GM03348 (cell line): ENCODE results near the gene GNAO1.

Experiments
- DNase-seq: peaks from one replicate; pipeline ENCODE4 v3.0.0; 2012; ENCODE audit warnings: low spot score

GNAO1 gene

DNA sequence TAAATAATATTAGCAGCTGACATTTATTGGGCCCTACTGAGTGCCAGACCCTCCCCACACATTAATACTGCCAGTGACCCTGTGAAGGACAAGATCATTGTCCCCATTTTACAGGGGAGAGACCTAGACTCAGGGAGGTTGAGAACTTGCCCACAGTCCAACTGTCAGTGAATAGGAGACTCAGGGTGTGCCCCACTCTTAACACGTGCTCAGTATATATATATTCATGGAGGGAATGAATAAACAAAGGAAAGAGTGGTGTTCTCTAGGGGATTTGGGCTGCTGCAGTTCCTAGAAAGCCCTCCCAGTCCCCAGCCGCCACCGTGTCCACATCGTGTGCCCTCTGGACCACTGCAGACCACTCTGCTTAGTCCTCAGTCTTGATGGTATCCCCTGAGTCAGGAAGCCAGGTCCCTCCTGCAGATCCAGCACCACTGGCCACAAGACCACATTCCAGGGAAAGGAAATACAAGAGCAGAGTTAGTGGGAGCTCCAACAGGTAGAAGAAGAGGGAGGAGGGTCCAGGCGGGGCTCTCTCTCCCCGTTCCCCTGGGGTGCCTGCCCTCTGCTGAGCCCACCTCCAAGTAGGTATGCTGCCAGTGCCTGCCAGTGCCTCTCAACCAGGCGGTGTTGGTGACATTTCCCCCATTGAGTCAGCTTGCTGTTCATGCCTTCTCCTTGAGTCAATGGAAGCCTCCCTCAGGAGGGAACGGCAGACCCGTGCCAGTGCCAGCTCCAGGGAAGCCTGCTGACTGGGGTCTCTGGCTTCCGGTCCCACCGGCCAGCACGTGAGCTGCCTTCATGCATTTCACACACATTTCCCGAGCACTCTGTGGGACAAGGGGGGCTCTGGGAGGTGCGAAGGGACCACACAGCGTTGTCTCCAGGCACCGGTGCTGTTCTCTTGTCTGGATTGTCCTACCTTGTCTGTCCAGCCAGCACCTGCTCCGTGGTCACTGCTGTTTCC is 75.6 kb downstream of the GNAO1 start:
- no peak for DNase-seq

DNA sequence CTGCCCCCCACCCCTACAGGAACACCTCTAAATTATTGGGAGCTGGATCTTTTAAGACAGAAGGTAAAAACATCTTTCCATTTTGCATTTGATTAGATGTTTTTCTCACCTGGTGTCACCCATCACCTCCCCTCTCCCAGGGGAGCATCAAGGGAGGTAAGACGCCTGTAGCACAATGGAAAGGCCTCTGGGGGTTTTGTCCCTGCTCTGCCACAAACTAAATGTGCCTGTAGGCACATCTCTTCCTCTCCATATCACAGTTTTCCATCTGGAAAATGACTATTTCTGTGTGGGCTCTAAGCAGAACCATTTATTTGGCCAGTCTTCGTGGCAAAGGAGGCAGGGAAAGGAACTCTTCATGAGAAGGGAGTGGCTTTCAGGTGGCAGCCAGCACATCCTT is 76.6 kb downstream of the GNAO1 start:
- no peak for DNase-seq

DNA sequence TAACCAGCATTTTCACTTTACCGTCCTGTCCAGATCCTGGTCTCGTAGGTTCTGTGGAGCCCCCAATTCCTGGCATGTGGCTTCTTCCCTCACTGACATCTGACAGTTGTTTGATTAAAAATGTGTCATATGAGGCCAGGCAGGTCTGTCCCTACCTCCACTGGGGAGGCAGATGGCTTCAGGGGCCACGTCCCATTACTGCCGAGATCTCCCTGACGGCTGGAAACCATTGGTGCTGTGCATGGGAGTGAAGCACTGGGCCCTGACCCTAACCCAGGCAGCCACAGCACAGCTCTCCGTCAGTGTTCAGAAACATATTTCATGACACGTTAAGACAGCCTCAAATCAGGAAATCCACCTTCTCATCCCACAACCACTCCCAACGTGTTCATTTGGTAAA is 77.5 kb downstream of the GNAO1 start:
- DNase-seq = no peak

- no peak for DNase-seq
Observed at GRCh38 chr16:56269281-56269680, 78.0 kb downstream of the GNAO1 start.

DNA sequence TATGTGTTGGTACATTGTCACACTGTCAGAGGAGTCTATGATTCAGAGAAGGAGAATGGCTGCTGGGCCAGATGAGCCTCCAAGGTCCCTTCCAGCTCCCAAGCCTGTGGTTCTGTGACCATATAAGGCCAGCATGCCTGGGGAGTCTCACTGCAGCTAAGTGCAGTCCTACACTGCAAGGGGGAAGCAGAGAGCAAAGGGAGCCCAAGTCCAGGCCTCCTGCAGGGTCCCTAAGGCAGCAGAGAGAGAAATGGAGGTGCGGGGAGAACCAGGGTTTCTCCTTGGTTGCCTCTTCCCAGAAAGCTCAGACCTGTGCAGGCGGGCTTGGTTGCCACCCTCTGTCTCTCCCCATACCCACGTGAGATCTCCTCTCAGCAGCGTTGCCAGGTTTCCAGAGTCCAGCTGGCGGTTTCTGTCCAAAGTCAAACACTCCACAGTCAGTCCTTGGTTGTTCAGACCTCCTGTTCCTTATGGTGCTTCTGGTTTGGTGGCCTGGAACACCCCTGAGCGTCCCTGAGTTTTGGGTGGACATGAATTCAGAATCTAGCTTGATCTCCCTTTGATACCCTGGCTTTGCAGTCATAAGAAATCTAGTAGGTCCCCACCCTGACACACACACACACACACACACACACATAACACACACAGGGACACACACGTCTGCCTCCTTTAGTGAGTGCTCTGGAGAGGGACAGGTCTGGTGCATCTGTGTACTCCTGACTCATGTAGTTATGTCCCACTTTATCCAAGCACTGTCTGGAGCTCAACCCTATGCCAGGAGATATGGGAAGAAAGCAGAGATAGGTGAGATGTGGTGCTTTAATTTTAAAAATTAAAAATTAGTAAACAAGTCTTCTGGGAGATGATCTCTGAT is 78.8 kb downstream of the GNAO1 start:
- DNase-seq = peak; percentile 76

GRCh38 chr16:56270828-56271227 is 79.5 kb downstream of the GNAO1 start:
- no peak for DNase-seq

DNA sequence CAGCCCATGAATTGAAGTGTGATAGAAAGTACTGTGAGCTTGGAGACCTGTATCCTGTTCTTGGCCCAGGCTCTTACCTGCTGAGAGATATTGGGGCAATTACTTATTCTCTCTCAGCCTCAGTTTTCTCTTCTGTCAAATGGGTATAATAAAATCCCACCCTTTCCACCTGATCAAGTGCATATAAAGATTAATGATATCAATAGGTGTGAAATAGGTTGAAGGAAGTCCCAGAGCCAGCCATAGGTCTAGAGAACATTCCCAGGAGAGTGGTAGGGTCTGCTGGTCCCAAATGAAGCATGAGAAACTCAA is 81.2 kb downstream of the GNAO1 start:
- no peak for DNase-seq

- no peak for DNase-seq
Observed at GRCh38 chr16:56273615-56274014, 82.3 kb downstream of the GNAO1 start.

DNA sequence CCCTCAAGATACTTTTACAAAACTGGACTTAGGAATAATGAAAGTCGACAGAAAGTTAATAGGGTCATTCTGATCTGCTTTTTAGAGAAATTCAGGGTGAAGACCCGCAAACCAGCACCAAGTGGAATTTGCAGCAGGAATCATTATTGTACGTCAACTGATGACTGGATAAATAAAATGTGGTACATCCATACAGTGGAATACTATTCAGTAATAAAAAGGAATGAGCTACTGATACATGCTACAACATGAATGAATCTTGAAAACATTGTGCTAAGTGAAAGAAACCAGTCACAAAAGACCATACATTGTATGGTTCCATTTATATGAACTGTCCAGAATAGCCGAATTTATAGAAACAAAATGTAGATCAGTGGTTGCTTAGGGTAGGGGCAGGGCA is 83.1 kb downstream of the GNAO1 start:
- no peak for DNase-seq

- no peak for DNase-seq
Observed at GRCh38 chr16:56275076-56275475, 83.8 kb downstream of the GNAO1 start.

DNA sequence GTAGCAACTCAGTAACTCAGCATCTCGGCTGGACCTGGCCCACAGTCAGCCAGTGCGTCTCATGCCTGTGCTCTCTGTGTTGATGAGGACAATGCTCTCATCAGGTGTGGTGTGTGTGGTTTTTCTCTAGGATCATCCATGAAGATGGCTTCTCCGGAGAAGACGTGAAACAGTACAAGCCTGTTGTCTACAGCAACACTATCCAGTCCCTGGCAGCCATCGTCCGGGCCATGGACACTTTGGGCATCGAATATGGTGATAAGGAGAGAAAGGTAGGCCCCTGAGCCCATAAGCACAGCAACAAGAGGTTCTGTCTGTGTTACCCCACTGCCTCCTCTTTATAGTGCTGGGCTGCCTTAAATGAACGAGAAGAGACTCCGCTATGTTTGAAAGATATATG is 84.5 kb downstream of the GNAO1 start:
- DNase-seq = no peak

DNA sequence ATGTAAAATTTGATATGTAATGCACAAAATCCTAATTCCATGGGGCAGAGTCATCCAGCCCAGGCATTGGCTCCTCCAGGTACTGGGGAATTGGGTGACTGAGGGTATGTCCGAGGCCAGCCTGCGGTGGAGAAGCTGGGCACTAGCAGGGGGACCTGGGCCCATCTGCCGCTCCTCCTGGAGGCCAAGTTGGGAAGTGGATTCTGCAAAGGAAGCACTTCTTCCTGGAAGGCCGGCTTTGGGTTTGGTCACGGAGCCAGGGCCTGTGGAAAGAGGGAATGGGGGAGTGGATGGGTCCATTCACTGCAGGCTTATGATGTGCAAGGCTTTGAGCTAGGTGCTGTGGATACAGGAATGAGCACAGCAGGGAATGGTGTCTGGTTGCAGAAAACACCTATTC is 85.8 kb downstream of the GNAO1 start:
- DNase-seq = no peak

DNA sequence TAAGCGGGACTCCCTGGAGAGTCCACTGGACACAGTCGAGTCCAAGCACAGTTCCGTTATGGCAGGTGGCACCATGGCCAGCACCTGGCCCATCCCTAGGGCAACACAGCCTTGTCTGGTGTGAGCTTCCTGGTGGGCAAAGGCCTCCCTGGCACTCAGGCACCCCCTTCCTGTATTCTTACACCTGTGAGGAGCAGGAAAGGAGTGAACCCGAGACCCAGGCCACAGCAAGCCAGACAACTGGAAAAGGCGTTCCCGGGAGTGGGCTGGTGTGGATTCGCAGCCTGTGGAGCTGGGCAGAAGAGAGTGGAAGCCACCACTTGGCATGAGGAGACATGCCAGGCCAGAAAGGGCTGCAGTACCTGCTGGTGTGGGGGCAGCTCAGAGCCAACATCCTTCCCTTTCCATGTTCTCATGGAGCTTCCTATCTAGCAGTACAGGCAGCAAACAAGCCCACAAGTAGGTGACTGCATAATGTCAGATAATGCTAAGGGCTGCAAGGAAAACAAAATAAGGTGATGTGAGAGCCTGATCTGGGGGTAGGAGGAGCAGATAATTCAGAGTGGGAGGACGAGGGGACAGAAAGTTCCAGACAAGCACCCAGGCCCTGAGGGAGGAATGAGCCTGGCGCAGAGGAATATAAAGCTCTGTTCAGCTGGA is 87.0 kb downstream of the GNAO1 start:
- no peak for DNase-seq

GRCh38 chr16:56279132-56279531 is 87.8 kb downstream of the GNAO1 start:
- no peak for DNase-seq

DNA sequence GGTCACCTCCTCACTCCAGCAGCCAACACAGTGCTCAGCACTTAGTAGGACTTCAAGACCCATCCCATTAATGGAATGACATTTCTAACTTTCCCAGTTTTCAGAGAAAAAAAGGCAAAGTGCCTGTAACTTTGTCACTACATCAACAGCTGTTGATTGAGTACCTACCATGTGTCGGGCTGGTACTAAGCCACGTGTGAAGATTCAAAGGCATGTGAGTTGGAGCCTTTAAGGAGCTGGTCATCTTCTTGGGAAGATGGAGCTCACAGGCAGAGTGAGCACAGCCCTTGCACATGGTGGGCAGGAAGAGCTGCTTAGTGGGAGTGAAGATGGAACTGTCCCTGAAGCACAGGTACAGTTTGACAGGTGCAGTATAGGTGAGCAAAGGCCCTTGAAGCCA is 88.6 kb downstream of the GNAO1 start:
- no peak for DNase-seq

DNA sequence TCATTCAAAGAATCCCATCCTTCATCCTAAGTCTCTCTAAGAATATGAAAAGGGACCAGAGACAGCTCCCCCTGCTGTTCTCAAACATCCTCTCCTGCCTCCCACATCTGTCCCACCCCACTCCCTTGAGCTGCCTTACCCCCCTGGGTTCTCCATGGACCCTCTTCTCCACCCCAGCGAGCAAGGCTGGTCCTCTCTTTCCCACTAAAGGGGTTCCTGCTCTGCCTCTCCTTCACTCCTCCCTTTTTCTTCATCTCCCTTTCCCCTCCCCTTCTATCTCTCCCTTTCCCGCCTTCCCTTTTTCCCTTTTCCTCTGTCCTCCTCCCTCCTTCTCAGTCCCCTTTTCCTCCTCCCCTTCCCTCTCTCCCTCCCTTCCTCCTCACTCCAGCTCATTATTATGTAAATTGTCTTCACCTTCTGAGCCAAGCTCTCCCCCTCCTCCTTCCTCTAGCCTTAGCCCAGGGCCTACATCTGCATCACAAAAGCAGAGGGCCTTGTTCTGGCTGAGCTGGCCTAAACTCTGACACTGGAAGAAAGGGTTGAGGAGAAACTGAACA is 90.0 kb downstream of the GNAO1 start:
- DNase-seq = peak; percentile 36

DNA sequence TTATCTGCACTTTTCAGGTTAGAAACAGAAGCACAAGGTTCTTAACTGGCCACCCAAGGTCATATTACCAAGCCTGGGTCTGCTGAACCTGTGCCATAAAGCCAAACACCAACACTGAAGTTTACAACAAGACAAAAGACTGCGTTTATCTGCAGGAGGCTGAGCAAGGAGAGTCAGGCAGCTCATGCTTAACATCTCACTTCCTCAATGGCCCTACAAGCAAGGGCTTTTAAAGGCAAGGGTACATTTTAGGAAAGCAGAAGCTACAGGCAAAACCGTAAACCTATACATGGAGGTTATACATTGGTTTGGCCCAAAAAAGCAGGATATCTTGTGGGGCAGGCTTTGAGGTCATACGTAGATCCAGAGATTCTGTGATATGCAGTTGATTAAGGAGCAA is 91.2 kb downstream of the GNAO1 start:
- no peak for DNase-seq

DNA sequence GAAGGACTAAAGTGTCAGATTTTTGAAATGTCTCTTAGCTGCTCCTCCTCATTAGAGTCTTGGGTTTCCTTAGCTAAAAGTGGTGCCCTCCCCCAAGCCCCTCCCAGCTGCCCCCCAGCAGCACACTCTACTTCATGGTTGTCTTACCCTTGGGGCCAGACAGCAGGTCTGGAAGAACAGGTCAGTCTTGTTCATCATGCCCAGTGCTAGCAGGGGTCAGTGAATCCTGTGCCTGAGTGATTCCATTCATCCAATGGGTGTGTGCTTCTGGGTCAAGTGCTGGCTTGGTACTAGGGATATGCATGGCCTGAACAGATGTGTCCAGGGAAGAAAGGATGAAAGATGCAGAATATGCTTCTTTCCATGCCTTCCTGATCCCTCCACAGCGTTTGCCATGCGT is 93.2 kb downstream of the GNAO1 start:
- DNase-seq = no peak

GRCh38 chr16:56286809-56287208 is 95.5 kb downstream of the GNAO1 start:
- DNase-seq = no peak

- DNase-seq = no peak
Observed at GRCh38 chr16:56288019-56288418, 96.7 kb downstream of the GNAO1 start.

GRCh38 chr16:56289416-56289815 is 98.1 kb downstream of the GNAO1 start:
- DNase-seq = no peak

DNA sequence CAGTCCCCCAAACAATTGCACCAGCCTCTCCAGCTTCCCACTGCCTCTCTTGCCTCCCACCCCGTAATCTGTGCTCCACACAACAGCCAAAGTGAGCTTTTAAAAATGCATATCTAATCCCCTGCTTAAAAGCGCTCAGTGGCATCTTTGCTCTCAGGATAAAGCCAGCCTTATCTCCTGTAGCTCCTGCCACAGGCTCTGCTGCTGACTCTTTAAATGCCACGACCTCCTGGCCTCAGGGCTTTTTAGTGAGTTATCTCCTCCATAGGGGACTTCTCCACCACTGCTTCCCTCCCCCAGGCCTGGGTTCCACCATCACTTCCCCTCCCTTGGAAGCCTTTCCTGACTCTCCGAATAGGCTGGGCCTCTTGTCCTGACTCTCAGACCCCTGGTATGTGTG is 98.6 kb downstream of the GNAO1 start:
- no peak for DNase-seq
